Activated T-cell treated with anti-CD3 and anti-CD28 coated beads, Interleukin-2, amount 50 U/mL, for 48 hours (primary cell): ENCODE data around the gene ANTXR2.
"Not testable (repeated sequence)": the region's sequence is repeated elsewhere in the genome, so short reads cannot be mapped to it uniquely, and the experiment has no call there.

Source experiments
- DNase-seq, 2 experiments: peaks; one replicate each; pipeline ENCODE4 v3.0.0-alpha.2; 2020

The ANTXR2 gene

DNA sequence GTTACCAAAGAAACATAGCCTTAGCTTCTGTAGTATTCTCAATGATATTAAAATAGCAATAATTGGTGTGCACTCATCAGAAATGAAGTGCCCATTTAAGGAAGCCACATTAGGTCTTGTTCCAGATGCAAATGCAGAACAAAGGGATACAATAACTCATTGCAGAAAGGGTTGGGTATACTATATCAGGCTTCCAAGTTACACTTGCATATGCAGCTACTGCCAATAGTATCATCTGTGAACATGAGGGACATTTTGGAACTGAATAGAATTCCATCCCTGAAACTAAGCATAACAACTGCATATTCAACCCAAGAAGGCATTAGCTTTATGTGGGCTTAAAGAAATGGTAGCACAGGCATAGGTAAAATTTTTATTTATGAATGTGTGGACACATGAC is 167.8 kb downstream of the ANTXR2 start:
- DNase-seq = no peak

DNA sequence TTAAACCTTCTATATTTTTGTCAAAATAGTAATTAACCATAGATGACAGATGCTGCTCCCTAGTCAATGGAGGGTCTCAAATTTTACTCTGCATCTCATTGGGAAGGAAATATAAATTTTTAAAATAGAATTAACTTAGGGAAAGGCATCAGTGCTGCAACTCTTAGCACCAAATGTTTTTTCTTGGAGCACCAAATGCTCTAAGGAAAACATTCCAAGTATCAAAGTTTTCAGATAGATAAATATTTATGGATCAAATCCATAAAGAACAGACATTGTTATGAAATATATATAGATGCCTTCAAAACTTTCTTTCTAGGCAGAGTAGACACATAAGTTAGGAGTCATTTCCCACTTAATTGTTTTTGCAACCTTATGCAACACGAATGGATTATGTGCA is 168.7 kb downstream of the ANTXR2 start:
- DNase-seq = no peak

DNA sequence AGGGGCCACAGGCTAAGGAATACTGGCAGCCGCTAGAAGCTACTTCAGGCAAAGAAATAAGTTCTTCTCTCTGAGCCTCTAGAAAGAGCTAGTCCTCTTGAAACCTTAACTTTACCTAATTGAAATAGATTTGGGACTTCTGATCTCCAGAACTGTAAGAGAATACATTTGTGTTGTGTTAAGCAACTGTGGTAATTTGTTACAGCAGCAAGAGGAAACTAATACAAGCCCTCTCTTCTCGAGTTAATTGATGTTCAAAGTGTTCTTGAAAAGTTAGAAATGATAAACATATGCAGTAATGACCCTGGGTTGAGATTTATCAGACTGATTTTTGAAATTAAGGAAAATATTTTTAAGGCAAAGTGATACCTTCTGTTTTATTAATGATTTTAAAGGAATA is 172.8 kb downstream of the ANTXR2 start:
- no peak for DNase-seq

DNA sequence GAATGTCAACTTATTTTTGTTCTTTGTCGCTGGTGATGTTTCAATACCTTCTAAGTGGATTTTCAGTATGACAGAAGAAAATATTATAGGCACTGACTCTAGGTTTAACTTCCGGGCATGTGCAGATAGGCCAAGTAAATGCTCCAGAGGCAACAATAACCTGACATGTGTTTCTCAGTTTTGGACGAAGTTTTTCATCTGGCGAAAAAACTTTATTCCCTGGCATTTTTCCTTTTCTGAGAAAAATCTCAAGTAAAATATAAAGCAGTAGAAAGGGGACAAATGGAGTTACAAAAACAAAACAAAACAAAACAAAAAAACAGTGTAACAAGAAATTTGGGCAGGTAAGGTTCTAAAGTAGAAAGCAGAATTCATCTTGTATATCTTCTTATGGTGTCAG is 173.5 kb downstream of the ANTXR2 start:
- no peak for DNase-seq

DNA sequence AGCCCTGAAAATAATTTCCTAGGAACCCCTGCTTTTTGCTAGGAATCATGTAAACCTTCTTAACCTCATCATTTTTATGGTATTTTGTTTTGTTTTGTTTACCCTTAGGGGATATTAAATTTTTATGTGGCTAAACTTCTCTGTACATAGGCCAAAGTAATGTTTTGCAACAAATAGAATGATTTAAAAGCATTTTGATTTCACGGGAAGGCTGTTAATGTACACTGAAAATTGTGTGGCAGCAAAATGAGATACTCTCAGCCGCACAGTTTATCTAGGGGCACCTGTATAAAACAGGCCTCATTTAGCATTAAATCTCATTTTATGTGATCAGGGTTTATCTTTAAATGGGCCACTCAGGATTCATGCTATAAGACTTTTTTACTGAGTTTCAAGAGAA is 175.0 kb downstream of the ANTXR2 start:
- DNase-seq = no peak

DNA sequence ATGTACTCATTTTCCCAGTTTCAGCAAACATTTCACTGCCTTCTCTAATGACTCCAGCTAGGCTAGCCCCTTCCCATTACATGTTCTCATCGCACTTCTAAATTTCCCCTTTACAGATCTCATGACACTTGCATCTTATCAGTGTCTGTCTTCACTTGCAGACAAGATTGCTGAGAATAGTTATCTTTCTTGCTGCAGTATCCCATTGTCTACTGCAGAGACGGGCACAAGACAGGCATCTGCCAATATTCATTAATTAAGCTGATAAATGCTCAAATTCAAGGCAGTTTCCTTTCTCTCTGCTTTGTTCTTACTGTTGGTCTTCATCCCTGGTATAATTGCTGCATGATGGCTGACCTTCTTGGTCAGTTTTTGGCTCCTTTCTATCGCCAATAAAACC is 175.9 kb downstream of the ANTXR2 start:
- no peak for DNase-seq

DNA sequence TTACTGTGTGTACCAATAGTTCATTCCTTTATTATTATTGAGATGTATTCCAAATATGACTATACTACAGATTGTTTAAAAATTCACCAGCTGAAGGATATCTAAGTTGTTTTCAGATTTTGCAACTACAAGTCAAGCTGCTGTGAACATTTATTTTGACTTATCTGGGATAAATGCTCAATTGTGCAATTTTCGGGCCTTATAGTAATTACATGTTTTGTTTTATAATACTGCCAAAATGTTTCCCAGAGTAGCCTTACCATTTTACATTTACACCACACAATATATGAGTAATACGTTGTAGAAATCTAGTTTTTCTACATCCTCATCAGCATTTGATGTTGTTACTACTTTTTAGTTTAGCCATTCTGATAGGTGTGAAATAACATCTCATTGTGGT is 179.6 kb downstream of the ANTXR2 start:
- no peak for DNase-seq

DNA sequence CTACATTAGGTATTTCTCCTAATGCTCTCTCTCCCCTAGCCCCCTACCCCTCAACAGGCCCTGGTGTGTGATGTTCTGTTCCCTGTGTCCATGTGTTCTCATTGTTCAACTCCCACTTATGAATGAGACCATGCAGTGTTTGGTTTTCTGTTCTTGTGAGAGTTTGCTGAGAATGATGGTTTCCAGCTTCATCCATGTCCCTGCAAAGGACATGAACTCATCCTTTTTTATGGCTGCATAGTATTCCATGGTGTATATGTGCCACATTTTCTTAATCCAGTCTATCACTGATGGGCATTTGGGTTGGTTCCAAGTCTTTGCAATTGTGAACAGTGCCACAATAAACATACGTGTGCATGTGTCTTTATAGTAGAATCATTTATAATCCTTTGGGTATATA is 184.0 kb downstream of the ANTXR2 start:
- not testable (repeated sequence) for DNase-seq

DNA sequence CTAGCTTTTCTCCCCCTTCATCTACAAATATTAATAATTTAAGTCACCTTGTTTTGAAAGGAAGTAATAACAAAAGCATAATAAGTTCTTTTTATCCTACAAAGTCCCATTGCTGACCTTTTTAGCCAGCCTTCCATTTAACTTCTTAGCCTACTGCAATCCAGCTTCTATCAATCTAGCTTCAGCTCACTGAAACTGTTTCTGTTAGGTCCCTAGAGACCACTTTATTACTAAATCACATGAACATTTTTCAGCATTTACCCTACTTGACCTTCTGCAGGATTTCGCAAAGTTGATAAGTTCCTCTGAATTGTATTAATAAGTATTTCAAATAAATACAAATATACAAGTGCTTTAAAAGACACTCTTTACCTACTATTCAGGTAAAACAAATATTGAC is 186.5 kb downstream of the ANTXR2 start:
- no peak for DNase-seq

DNA sequence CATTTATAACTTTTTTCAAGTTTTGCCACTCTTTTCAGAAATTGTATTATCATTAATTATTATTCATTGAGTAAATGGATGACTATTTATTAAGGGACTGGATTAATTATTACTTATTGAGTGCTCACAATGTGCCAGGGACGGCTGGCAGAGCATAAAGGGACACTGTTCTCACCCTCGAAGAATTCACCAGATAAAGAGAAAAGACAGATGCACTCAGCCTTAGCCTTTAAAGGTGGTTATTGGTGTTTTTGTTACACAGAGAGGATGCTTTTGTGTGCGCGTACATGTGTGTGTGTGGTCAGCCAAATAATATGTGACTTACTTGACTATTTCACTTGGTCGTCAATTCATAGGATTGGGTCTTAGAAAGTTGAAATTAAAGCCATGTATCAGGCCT is 187.0 kb downstream of the ANTXR2 start:
- DNase-seq = no peak

DNA sequence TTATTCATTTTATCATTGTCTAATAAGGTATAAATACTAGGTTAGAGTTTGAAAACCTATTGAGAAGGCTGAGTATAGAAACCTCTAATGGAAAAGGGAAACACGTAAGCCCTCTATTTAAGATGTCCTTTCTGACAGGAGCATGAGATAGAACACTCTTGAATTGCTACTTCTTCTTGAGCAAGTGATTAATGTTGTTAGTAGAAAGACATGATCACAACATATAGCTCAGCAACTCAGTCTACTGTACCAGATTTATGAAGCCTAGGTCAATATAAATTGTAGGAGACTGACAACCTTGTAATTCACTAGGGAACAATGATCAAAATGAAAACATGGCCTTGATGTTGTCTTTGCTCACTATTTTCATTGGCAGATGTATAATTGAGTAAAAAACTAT is 189.7 kb downstream of the ANTXR2 start:
- DNase-seq = no peak

DNA sequence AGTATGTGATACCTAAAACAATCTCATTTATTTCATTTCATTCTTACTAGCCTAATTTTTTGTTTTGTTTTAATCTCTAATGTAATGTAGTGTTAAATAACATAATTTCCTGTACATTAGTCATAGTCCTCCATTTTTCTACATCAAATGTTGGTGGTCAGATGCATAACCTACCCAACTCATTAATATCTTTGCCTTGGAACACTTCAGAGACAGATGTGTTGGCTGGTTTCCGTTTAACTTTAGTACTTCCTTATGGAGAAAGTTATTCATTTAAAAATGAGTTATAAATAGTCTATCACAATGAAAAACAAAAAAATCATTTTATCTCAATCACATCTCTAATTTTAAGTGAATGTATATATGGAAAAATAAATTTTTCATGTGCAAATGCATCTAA is 190.2 kb downstream of the ANTXR2 start:
- DNase-seq = no peak

DNA sequence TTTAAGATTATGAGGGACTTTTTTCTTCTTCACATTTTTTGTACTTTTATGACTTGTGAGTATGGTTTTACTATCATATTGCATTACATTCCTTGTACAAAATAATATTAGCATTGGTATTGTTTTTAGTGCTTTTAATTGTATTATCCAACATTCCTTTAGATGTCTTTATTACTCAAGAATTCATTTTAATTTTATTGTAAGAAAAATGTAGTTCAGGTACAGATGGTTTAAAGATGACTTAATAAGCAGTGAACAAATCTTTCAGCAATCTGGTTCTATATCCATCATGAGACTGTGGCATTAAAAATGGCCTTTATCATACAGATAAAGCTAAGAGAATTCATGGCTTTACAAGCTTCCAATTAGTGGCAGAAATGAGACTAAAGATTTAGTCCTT is 191.6 kb downstream of the ANTXR2 start:
- no peak for DNase-seq

DNA sequence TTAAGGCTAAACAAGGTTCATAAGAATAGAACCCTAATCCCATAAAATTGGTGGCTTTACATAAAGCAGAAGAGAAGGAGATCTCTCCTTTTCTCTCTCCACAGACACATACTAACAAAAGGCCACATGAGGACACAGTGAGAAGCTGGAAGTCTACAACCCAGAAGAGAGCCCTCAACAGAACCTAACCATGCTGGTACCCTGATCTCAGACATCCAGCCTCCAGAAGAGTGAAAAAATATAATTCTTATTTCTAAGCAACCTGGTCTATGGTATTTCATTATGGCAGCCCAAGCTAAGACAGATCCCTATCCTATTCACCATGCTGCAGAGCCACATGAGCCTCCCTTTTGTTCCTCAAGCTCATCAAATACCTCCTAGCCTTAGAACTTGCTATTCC is 195.5 kb downstream of the ANTXR2 start:
- DNase-seq = no peak

DNA sequence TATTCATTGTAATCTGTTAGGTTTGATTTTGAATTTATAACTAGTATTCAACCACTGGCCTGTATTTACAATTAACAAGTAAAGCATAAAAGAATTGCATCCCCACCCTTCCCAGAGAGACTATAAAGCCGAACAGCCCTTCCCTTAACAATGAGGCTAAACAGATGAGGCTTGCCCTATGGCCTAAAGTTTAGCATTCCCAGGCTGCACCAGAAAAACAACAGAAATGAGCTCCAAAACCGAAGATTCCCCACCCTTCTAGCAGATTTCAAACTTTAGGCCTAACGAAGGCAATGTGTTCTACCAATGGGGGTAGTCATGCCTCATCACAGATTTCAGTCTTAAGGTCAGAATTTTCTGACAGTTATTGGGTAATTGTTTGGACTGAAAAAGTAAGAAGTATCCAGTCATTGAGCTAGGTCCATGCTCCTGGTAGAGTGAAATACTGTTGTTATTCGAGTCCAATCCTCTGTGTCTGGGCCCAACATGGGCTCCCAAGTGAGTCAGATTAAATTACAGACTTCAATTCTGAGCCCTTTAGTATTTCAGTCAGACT is 197.6 kb downstream of the ANTXR2 start:
- no peak for DNase-seq

DNA sequence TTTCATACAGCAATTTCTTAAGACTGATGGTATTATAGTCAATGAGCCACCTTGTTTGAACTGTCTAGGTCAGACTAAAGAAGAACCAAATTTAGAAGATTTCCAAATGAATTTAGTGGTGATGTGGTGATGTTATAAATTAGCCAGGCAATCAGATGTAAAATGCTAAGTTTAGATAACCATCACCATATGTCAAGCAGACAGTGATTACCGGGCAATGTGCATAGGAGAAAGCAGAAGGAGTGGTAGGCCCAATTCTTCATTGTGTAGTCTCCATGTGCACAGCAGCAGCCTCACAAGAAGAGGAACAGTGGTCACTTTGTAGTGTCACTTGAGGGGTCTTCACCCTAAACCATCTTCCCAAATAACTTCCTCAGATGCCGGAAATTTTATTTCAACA is 198.8 kb downstream of the ANTXR2 start:
- no peak for DNase-seq

DNA sequence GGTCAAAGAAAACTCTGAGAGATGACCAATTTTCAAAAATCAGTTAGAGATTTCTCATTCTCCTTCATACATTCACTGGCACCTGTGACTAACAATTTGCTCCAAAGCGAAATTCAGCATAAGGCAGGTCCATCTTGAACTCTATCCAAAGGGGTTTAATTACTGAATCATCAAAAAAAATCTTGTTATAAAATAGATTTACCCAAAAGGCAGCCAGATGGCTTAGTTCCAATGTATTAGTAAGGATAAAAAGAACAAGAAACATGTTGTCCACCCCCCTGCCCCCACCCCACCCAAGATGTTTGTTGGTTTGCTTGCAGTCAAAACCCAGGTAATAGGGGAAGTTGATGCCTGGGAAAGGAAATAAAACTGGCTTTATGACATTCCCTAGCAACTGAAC is 200.3 kb downstream of the ANTXR2 start:
- DNase-seq = no peak

DNA sequence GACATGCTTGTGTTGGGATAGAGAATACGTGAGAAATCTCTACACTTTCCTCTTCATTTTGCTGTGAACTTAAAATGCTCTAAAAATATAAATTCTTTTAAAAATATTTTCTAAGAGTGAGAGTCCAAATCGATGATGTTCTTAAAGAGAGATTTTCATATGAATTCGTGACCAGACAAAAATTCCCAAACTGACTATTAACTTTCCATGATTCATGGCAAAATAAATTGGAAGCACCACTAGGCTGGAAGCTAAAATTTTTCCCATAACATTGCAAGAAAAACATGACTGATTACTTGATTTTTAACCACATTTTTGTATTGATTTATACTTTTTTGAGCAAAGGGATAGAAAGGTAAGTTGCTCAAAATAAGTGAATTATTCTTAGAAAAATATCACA is 201.1 kb downstream of the ANTXR2 start:
- DNase-seq = no peak

DNA sequence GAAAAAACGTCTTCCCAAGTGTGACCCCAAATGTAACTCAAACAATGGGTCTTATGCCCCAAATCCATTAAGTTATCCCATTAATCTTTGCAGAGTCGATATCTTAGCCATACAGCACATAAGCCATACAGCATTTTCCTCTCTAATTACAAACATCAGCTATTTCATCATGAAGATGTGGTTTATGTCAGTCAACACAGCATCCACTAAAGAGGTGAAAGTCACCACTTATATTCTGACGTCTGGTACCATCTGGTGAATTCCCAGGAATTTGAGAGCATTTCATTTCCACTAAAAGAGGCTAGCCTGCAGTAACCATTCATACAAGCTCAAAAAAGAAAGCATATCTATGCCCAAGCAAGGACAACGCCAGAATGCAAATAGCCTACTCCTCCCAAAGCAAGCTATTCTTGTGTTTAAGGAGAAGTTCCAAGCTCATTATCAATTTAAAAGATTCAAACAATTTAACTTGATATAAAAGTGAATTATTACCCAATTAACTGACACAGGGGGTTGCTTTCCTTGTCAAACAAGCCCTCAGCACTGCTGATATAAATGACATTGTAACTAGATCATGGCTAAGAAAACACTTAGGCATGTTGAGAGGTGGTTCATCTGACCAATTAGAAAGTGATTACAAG is 203.3 kb downstream of the ANTXR2 start:
- DNase-seq = no peak

DNA sequence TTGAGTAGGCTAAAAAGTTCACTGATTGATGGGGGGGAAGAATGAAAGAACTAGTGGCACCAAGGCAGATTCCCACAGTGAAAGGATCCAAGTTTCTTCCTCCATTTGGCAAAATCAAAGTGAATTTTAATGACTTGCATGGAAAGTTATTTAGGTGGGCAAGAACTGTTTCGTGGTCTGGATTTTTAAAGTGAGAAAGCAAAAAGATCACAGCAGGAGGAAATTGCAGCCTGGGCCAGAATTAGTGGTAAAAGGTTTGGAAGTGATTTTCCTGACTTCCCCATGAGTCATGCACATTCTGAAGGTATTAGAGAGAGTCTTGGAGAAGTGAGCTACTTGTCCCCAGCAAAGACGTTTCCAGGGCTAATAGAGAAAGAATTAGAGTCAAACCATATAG is 207.8 kb downstream of the ANTXR2 start:
- DNase-seq = no peak

DNA sequence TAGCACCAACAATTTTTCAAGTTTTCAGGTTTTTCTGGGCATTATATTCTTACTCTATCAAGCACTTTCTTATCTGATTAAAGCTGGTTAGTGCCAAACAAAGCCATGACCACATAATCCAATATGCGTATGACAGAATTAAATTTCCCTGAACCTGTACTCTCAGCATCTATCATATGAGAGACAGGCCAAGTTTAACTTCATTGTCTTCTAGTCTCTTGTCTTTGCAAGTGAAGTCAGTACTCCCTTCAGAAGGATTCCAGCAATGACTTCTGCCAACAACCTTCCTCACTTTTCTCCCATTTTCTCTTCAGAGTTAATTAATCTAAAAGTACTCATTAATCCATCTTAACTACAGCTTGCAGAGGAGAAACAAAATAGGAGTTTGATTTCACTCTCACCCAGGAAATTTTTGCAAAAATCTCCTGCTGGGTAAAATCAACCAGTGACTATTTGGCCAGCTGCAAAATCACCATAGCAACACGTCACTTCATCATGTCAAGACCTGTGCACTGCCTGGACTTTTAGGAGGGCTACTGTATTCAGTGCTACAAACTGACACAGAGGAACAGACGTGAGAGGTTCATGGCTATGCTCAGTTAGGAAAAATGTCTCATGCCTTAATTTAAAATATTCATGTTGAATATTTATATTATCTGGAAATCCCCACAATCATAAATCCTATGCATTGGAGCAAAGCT is 208.4 kb downstream of the ANTXR2 start:
- no peak for DNase-seq

DNA sequence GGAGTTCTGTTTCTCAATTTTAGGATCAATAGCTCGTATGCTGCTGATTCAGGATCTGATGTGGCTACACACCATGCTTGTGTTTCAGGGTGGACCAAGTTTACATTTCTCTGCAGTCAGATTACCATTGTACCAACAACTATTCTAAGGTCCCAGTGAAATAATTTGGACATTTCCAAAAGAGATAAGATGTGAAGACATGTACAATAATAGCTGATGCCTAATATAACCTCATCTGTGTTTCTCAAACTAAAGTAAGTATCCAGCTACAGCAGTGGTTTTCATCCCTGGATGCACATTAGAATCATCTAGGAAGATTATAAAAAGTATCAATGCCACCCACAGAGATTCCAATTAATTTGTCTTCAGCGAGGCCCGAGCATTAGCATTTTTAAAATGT is 209.7 kb downstream of the ANTXR2 start:
- DNase-seq = no peak

DNA sequence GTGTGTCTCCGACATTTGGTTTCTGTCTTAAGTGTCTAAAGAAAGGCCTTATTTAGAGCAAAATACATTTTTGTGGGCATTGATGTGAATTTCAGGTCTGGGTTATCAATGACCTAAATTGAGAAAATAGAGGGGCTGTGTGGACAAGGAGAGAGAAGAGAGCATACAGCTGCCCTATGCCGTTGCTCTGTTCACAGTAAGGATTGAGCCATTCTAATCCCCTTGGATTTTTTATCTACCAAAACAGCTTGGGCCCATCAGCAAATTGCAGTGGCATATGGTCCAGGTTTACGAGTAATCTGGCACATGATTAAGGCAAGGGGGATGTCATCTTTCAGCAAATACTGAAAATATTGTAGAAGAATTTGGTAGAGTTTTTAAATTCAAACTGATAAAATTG is 210.2 kb downstream of the ANTXR2 start:
- no peak for DNase-seq

DNA sequence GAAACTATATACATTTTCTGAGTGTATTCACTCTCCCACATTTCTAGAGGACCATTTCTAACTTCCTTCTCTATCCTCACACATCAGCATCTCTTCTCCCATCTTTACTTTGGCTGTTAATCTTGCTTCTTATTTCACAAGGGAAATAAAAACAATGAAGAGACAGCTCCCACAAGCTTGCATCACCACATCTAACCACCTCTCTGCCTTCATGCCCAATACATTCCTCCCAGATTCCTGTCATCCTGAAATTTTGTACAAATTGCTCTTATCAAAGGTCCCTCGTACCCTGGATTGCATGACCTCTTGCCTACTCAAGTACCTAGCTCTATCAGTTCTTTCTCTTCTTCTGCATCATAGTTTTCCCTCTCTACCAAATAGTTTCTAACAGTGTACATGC is 215.2 kb downstream of the ANTXR2 start:
- DNase-seq = no peak

DNA sequence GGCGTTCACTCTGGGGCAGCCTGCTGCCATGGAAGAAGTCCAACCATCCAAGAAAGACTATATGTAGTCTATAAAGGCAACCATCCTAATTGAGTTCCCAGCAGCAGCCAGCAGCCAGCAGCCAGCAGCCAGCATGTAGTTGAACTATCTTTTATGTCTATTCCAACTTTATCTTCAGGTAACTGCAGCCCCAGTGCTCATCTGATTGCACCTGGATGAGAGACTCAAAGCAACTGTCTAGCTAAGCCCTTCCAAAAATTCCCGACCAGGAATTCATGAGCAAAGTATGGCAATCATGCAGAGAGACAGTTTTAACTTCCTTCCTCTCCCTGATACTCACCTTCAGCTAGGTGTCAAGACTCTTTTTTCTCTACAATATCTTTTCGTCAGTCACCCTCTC is 216.8 kb downstream of the ANTXR2 start:
- no peak for DNase-seq
